Activated CD8-positive, alpha-beta memory T cell treated with anti-CD3 and anti-CD28 coated beads for 36 hours (primary cell): ENCODE data around the gene RGL1. TPM values are rescaled to one million over a fixed set of nuclear protein-coding genes. Genes with fewer than 3 reads are reported as not detected.
"Not testable (repeated sequence)": the region's sequence is repeated elsewhere in the genome, so short reads cannot be mapped to it uniquely, and the experiment has no call there.

Experiments used
- CTCF ChIA-PET: fragments of 350-600 bp; sonication (Branson Sonifier 250); formaldehyde crosslinking; loops from one replicate; lab custom pipeline; 2021; ENCODE audit warnings: antibody characterized with exemption; lab: Charles Lee
- POLR2A ChIA-PET: fragments of 350-600 bp; sonication (Branson Sonifier 250); formaldehyde crosslinking; loops from one replicate; lab custom pipeline; 2021; ENCODE audit warnings: antibody characterized with exemption; lab: Charles Lee
- total RNA-seq, 2 experiments: library from RNA; stranded (reverse); gene quantifications; one replicate each; pipeline ENCODE4 v1.2.3, GENCODE V29; 2021

The RGL1 gene
- total RNA-seq = 1 to 10 TPM; 1.6 to 2.0 TPM

- ChIA-PET POLR2A (no interaction called here), CTCF (no interaction called here)
These were observed at the start of gene RGL1 for GRCh38 chr1:183804916-183805841. TSS of gene RGL1 (plus strand) at chr1:183805120. CDS start at chr1:183805298, 178 bp downstream.

DNA sequence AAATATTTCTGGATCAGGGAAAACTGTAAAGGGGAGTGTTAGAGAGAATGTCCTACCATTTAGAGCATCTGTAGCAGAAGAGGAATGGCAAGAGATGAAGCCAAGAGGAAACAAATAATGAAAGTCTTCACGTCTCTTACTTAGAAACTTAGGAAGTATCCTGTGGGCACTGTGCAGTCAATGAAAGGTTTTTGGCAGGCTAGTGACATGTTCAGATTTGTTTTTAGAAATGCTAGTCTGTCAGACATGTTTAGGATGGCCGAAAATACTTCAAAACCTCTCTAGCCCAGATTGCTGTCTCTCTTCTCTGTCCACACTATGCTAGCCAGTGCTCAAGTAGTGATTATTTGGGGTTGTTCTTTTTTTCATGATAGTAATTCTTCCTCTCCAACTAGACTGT lies 48.6 kb upstream of the RGL1 start:
- ChIA-PET CTCF (no interaction called here), POLR2A (no interaction called here)

DNA sequence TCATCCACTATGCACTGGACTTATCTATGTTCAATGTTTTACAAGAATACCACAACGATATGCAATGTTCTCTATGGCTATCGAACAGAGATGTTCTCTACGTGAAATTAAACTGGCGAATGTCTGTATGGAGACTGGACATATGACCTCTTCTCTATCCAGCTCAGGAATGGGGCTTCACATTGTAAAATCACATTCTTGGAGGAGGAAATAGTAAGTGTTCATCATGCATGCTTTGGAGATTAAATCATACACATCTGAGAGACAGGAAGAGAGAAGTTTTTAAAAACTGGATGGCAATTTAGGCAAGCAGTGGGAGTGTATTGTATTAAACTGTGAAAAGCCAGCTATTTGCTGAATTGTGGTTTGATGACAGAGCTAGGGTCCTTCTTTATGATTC lies 47.9 kb upstream of the RGL1 start:
- CTCF ChIA-PET = no interaction called here
- POLR2A ChIA-PET = no interaction called here

DNA sequence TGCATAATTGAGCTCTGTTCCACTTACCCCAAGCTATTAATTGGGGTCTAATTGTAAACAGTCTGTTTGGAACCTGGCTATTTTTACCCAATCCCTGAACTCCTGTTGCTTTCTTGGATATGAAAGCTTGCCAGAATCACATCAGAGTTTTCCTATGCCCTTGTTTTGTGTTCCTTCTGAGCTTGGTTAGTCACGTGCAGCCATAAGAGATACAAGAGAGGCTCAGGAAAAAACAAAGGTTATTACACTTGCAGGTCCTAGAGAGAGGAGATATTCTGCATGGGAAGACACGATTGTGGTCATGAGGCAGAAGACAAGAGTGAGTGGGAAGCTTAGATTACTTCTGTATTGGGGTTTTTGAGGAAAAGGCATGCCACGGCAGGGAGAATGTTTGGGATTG lies 46.0 kb upstream of the RGL1 start:
- ChIA-PET CTCF (no interaction called here), POLR2A (no interaction called here)

DNA sequence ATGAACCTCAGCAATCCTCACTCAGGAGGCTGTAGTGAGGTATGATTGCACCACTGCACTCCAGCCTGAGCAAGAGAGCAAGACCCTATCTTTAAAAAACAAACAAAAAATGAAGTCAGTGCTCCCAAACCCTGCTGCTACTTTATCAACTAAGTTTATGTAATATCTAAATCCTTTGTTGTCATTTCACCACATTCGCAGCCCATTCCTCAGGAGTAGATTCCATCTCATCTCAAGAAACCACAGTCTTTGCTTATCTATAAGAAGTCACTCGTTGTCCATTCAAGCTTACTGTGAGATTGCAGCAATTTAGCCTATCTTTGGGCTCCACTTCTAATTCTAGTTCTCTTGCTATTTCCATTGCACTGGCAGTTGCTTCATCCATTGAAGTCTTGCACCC lies 44.3 kb upstream of the RGL1 start:
- POLR2A ChIA-PET = no interaction called here

DNA sequence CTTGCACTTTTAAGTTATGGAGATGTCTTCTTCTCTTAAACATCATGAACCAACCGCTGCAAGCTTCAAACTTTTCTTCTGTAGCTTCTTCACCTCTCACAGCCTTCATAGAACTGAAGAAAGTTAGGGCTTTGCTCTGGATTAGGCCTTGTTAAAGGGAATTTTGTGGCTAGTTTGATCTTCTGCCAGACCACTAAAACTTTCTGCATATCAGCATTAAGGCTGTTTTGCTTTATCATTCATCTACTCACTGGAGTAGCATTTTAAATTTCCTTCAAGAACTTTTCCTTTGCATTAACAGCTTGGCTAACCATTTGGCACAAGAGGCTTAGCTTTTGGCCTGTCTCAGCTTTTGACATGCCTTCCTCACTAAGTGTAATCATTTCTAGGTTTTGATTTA lies 43.0 kb upstream of the RGL1 start:
- CTCF ChIA-PET = no interaction called here

More for the DNA sequence above, 44.3 kb upstream of the RGL1 start:
- CTCF ChIA-PET = no interaction called here

GRCh38 chr1:183762856-183763255 lies 42.1 kb upstream of the RGL1 start:
- CTCF ChIA-PET, POLR2A ChIA-PET: not testable (repeated sequence)

More for the DNA sequence above, 43.0 kb upstream of the RGL1 start:
- POLR2A ChIA-PET = no interaction called here

DNA sequence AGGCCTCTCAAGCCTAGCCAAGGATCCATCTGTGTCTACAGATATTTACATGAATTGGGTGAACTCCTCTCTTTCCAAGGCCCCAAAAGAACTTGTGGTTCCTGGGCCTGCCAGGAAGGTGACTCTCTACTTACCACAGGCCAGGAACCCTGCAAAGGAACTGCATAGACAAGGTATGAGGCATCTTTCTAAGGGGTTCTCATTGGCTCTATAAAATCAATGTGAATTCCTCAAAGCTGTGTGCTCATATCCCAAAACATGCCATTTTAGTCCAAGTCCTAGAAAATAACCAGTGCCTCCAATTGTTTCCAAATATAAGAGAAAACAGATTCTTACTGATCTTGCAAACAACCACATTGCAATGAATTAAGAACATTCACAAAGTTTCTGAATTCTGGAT lies 39.9 kb upstream of the RGL1 start:
- CTCF ChIA-PET = no interaction called here
- POLR2A ChIA-PET = no interaction called here

GRCh38 chr1:183769956-183770815 lies 34.7 kb upstream of the RGL1 start:
- ChIA-PET POLR2A (no interaction called here), CTCF (no interaction called here)

GRCh38 chr1:183770816-183771128 lies 34.1 kb upstream of the RGL1 start:
- CTCF ChIA-PET = no interaction called here
- POLR2A ChIA-PET = no interaction called here

DNA sequence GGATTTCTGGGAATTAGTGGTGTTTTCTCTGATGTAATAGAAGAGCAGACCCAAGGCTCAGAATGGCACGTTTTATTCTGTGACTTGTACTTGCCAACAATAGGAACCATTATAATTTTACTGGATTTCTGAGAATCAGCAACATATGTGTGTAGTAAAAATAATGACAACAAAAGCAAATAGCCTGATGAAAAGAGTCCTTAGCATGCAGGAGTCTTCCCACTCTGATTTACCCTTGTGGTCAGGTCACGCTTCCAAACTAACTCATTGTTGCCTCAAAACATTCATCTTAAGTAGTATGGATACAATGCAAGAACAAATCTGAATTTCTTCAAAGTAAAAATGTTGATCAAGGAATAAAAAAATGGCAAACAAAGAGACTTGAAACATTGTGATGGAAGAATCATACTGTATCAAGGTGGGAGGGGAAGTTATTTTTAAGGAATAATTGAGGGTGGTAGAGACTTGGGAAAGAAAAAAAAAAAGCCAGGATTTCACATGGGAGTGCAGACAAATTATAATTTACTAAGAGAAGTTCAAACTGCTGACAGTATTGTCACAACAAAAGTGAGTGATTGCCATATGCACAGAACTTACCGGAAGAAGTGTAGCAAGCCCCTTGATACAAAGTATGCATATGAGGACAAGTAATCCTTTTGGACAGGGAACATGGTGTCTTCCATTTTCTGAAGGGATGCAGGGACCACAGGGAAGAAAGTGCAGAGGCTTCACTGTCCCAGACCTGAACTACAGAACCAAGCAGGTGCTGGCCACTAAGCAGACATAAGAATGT lies 31.2 kb upstream of the RGL1 start:
- CTCF ChIA-PET = no interaction called here
- POLR2A ChIA-PET = interaction anchor here (0.6 kb wide), 1 partner anchor 175 kb away, joined by 3 read pairs; no protein-coding TSS in a partner anchor

DNA sequence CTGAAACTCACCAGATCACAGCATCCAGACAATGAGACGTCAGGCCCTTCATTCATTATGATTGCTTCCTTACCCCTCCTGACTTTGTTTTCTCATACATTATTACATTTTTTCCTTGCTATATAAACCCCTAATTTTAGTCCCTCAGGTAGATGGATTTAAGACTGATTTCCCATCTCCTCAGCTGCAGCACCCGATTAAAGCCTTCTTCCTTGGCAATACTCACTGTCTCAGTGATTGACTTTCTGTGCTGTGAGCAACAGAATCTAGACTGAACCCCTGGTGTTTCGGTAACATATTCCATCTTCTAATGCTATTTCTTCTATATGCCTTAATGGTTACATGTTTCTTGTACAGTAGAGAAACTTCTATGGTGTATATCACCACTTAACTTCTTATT lies 30.0 kb upstream of the RGL1 start:
- ChIA-PET CTCF (no interaction called here), POLR2A (no interaction called here)

DNA sequence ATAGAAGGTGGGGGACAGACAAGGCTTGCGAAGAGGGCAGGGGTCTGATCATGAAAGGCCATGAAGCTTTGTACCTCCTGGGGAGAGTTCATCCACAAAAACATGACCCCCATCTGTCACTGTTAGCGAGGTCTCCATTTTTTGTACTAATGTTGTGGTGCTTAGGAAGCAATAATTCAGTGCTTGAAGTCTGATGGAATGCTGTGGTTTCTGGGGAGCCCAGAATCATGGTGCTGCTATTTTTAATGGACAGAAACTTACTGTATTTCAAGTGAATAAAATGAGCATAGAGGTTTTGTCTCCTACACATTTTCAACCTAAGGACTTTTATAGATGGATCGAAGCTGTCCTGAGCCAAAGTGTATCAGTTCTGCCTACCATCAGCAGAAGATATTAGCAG lies 28.2 kb upstream of the RGL1 start:
- CTCF ChIA-PET = no interaction called here
- POLR2A ChIA-PET = no interaction called here

DNA sequence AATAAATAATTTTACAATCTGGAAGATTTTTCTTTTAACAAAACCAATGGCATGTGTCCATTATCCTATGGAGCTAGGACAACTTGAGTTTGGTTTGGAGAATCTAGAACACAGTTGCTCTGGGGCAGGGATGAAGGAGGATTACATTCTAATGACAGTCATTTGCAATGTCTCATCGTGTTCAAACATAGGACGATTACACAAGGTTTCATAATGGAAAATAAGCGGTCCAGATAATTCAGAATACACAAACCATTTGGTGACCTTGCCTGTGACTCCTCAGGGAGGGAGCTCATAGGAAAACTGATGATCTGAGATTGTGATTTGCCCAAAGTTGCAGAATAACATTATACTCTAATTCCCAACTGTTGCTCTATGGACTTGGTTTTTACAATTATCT lies 27.6 kb upstream of the RGL1 start:
- ChIA-PET CTCF (no interaction called here), POLR2A (no interaction called here)

- CTCF ChIA-PET = no interaction called here
- POLR2A ChIA-PET = interaction anchor here (0.6 kb wide), 1 partner anchor 48 kb away, joined by 3 read pairs; no protein-coding TSS in a partner anchor
These were observed 26.9 kb upstream of the RGL1 start for GRCh38 chr1:183778045-183778444.

- ChIA-PET CTCF (no interaction called here), POLR2A (no interaction called here)
These were observed 26.1 kb upstream of the RGL1 start for GRCh38 chr1:183778568-183779433.

- ChIA-PET POLR2A (no interaction called here), CTCF (no interaction called here)
These were observed 24.8 kb upstream of the RGL1 start for GRCh38 chr1:183780159-183780558.

DNA sequence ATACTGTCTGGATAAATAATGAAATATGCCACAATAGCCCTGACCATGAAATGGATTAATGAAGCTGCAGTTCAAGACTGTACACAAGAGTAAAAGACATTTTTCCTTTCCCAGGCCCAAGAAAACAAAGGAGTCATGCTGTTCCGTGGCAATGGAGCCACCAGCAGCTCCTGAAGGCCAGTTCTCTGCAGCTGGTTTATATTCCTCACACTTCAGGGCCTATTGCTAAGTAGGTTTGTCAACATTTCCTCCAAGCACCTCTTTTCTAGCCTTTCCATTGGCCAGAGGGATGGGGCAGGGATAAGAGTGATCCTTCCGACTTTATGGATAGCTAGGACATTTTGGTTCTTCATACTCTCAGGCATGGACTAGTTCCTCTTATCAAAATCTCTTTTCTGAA lies 24.2 kb upstream of the RGL1 start:
- ChIA-PET POLR2A (no interaction called here), CTCF (no interaction called here)

DNA sequence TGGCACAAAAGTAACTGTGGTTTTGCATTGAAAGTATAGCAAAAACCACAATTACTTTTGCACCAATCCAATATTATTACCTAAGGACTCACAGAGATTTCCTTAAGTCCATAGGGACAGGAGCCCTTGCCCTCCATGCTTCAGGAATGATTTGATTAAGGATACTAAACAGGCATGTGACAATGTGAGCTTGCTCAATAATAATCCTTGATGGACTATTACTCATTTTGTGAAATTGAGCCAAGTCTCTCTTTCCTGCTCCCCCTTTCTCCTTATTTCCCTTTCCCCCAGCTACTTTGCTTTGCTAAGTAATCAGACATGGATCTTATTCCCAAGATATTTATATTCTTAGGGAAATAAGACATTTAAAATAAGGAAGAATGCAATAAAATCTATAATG lies 21.6 kb upstream of the RGL1 start:
- POLR2A ChIA-PET = no interaction called here
- CTCF ChIA-PET = no interaction called here
